Progenitor cell of endocrine pancreas (in vitro differentiated cells): ENCODE results near the gene MAP3K19. TPM values are rescaled to one million over a fixed set of nuclear protein-coding genes. Genes with fewer than 3 reads are reported as not detected.

ENCODE experiments used
- DNase-seq: peaks from one replicate; pipeline ENCODE4 v3.0.0; 2021; ENCODE audit warnings: low spot score; ENCODE audit not compliant: unreplicated experiment
- H3K27ac Mint-ChIP-seq: 2 replicates; pipeline ENCODE4 v1.8.0; 2021; ENCODE audit warnings: mild to moderate bottlenecking, moderate library complexity, mixed read lengths
- H3K27me3 Mint-ChIP-seq: 2 replicates; pipeline ENCODE4 v1.8.0; 2021; ENCODE audit warnings: mixed read lengths
- H3K36me3 Mint-ChIP-seq: 2 replicates; pipeline ENCODE4 v1.8.0; 2022; ENCODE audit warnings: mixed read lengths; ENCODE audit not compliant: insufficient read depth
- H3K4me1 Mint-ChIP-seq: 2 replicates; pipeline ENCODE4 v1.8.0; 2021; ENCODE audit warnings: low read depth, mixed read lengths
- H3K4me3 Mint-ChIP-seq: 2 replicates; pipeline ENCODE4 v1.8.0; 2021; ENCODE audit warnings: low read depth, mild to moderate bottlenecking, moderate library complexity, mixed read lengths
- H3K9me3 Mint-ChIP-seq: 2 replicates; pipeline ENCODE4 v1.8.0; 2021; ENCODE audit warnings: low read depth, mixed read lengths
- CTCF ChIP-seq: fragments of 200-600 bp; sonication (generic); IDR thresholded peaks from one replicate; pipeline ENCODE4 v1.5.0; 2021; ENCODE audit warnings: antibody characterized with exemption, mild to moderate bottlenecking; ENCODE audit not compliant: unreplicated experiment
- total RNA-seq: library from RNA; stranded (reverse); gene quantifications from 2 replicates; pipeline ENCODE4 v1.2.1, GENCODE V29; 2021

The MAP3K19 gene
- total RNA-seq, 1 donor from 2014 or later = not detected

GRCh38 chr2:135002836-135003235 is 44.4 kb downstream of the MAP3K19 start:
- no peak for TF ChIP-seq CTCF
- no peak overlapping the region for H3K4me3 Mint-ChIP-seq
- H3K27ac Mint-ChIP-seq = no peak overlapping the region
- no peaks in the 10 kb centered on the region for H3K9me3 Mint-ChIP-seq
- H3K4me1 Mint-ChIP-seq = peaks cover 14% of the 10 kb centered on the region
- peaks cover 12% of the 10 kb centered on the region for H3K27me3 Mint-ChIP-seq
- DNase-seq = no peak
- no peaks in the 10 kb centered on the region for H3K36me3 Mint-ChIP-seq

DNA sequence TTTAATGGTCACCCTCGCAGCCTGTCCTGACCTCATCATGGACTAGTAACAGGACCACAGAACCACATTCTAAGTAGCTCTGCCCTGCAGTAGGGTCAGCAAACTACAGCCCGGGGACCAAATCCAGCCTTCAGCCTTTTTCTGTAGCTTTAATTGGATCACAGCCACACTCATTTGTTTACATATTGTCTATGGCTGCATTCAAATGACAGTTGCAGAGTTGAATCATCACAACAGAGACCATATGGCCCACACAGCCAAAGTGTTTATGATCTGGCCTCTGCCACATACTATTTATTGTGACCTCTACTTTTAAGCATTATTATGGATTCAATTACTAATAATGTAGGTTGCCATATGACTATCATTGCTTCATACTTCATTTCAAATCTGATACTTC is 47.7 kb downstream of the MAP3K19 start:
- Mint-ChIP-seq H3K27ac (no peak overlapping the region), H3K4me1 (peaks cover 14% of the 10 kb centered on the region), H3K9me3 (no peaks in the 10 kb centered on the region), H3K27me3 (peaks cover 4% of the 10 kb centered on the region), H3K4me3 (no peak overlapping the region), H3K36me3 (no peaks in the 10 kb centered on the region)
- no peak for DNase-seq
- no peak for TF ChIP-seq CTCF

DNA sequence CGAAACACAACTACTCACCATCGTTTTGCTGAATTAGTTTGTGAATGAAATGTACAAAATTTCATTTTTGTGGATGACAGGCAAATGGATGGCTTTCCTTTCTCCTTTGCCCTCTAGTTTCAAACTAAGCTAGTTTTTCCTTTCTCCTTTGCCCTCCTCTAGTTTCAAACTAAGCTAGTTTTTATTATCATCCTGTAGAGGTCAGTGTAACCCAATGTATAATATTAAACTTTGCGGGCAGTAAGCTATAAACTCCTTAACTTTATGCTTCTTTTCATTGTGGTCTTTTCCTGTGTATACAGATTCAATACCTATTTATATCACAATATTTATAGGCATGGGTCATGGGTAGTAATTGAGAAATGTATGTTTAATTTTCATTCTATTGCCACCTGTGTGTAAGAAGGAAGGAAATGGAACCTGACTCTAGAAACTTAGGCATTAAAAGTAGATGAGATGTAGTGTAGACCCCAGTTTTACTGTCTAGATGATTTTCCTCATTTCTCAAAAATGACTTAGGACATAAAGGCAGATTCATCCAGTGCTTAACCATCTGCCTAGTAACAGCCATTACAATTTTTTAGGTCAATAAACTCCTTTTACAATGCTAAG is 58.1 kb downstream of the MAP3K19 start:
- Mint-ChIP-seq H3K27ac (no peak overlapping the region), H3K36me3 (no peaks in the 10 kb centered on the region), H3K4me1 (no peaks in the 10 kb centered on the region), H3K27me3 (peaks cover 12% of the 10 kb centered on the region), H3K4me3 (no peak overlapping the region), H3K9me3 (no peaks in the 10 kb centered on the region)
- no peak for DNase-seq
- TF ChIP-seq CTCF = peak; percentile 62

GRCh38 chr2:134985061-134985460 is 62.2 kb downstream of the MAP3K19 start:
- Mint-ChIP-seq H3K27ac (no peak overlapping the region), H3K36me3 (no peaks in the 10 kb centered on the region), H3K4me3 (no peak overlapping the region), H3K4me1 (no peaks in the 10 kb centered on the region), H3K27me3 (peaks cover 12% of the 10 kb centered on the region), H3K9me3 (no peaks in the 10 kb centered on the region)
- DNase-seq = no peak
- no peak for TF ChIP-seq CTCF

DNA sequence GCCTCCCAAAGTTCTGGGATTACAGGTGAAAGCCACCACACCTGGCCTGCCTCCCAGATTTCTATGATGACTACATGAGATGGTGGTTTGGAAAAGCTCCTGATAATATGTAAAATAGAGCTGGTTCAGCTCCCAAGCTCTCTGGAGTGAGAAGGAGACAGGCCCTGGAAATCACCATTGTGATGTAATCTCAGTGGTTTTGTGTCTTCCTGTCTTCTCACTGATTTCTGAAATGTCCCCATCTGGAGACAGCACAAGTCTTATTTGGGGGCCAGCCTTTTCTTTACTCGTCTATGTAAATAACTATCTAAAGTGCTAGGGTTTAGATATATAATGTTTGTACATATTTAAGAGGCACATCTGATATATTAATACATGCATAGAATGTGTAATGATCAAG is 64.6 kb downstream of the MAP3K19 start:
- no peaks in the 10 kb centered on the region for H3K9me3 Mint-ChIP-seq
- H3K36me3 Mint-ChIP-seq = no peaks in the 10 kb centered on the region
- H3K27ac Mint-ChIP-seq = no peak overlapping the region
- peaks cover 7% of the 10 kb centered on the region for H3K27me3 Mint-ChIP-seq
- DNase-seq = no peak
- H3K4me3 Mint-ChIP-seq = no peak overlapping the region
- H3K4me1 Mint-ChIP-seq = no peaks in the 10 kb centered on the region
- TF ChIP-seq CTCF = no peak
